ENCODE data around the gene ARG2. TPM values are rescaled to one million over a fixed set of nuclear protein-coding genes. Genes with fewer than 3 reads are reported as not detected.
A peak's percentile ranks its signal among the peaks of the same experiment; 100 is the strongest.

The ARG2 gene
- total RNA-seq (2014; rRNA removed; shearing (Covaris generic)) (6.3 and 8.2 TPM in 2 replicates), polyA plus RNA-seq (2016; fragmentation: Nextera tagmentation; extraction: Ambion mirVana) (5.6 and 5.8 TPM in 2 replicates)

- Histone ChIP-seq H3K9me2 (ENCODE audit: insufficient read depth) (no peaks in the 10 kb centered on the region), H2AFZ (peak within 1 kb of the TSS; percentile 96), H4K20me1 (ENCODE audit: insufficient read depth) (no peaks in the 10 kb centered on the region), H3K4me3 (peak within 1 kb of the TSS; percentile 82), H3K9me3 (ENCODE audit: low read depth) (no peaks in the 10 kb centered on the region), H3K9ac (peak within 1 kb of the TSS; percentile 77), H3K36me3 (ENCODE audit: low read depth) (no peaks in the 10 kb centered on the region), H3K27me3 (replicated peaks; ENCODE audit: insufficient read depth) (no peaks in the 10 kb centered on the region), H3K4me2 (ENCODE audit: unreplicated experiment) (peak within 1 kb of the TSS; percentile 93), H3F3A (ENCODE audit: insufficient read depth) (peaks cover 30% of the 10 kb centered on the region), H3K27ac (peak within 1 kb of the TSS; percentile 63), H3K79me2 (ENCODE audit: insufficient read depth) (no peaks in the 10 kb centered on the region), H3K4me1 (ENCODE audit: insufficient read depth) (peaks cover 17% of the 10 kb centered on the region)
- WGBS, 2 experiments (ENCODE audit: low coverage in 1 of 2, low lambda C conversion rate in 2 of 2, missing lambda C conversion rate in 2 of 2): 2 to 3% methylated on average over 46 to 59 of the region's 62 CpGs
- no peak for TF ChIP-seq EZH2 (IDR thresholded peaks at IDR 0.05; ENCODE audit: insufficient read depth, poor library complexity, severe bottlenecking)
- peak; percentile 99 for DNase-seq
- in situ Hi-C loops (cut with MboI): no loop called here
Observed at GRCh38 chr14:67619446-67620216, at the start of gene ARG2. ARG2 (plus strand) TSS chr14:67619920; CDS start chr14:67619978, 58 bp downstream.

- no peaks in the 10 kb centered on the region for H3K36me3 ChIP-seq (ENCODE audit: low read depth)
- H3K9me2 ChIP-seq (ENCODE audit: insufficient read depth): no peaks in the 10 kb centered on the region
- H3K4me1 ChIP-seq (ENCODE audit: insufficient read depth): no peaks in the 10 kb centered on the region
- H3K4me2 ChIP-seq (ENCODE audit: unreplicated experiment): no peak overlapping the region
- DNase-seq: no peak
- WGBS, 2 experiments (ENCODE audit: low coverage in 1 of 2, low lambda C conversion rate in 2 of 2, missing lambda C conversion rate in 2 of 2): 83 to 88% methylated on average over 7 of the region's 7 CpGs
- H4K20me1 ChIP-seq (ENCODE audit: insufficient read depth): no peaks in the 10 kb centered on the region
- H3K79me2 ChIP-seq (ENCODE audit: insufficient read depth): no peaks in the 10 kb centered on the region
- no peak overlapping the region for H2AFZ ChIP-seq
- no peak overlapping the region for H3K9ac ChIP-seq
- no peaks in the 10 kb centered on the region for H3K9me3 ChIP-seq (ENCODE audit: low read depth)
- H3K27ac ChIP-seq: no peak overlapping the region
- TF ChIP-seq EZH2phosphoT487 (IDR thresholded peaks at IDR 0.05; ENCODE audit: insufficient read depth, low read depth): no peak
- no peak for TF ChIP-seq EZH2 (IDR thresholded peaks at IDR 0.05; ENCODE audit: insufficient read depth, poor library complexity, severe bottlenecking)
- in situ Hi-C loops (cut with MboI): no loop called here
- H3F3A ChIP-seq (ENCODE audit: insufficient read depth): no peaks in the 10 kb centered on the region
- no peaks in the 10 kb centered on the region; the same call in 1 of the 2 replicates for H3K27me3 ChIP-seq (replicated peaks; ENCODE audit: insufficient read depth)
- no peak overlapping the region for H3K4me3 ChIP-seq
Observed at GRCh38 chr14:67570453-67570852, 49.3 kb upstream of the ARG2 start.

GRCh38 chr14:67571275-67571990, 48.3 kb upstream of the ARG2 start:
- Histone ChIP-seq H3K4me3 (no peak overlapping the region), H3K79me2 (ENCODE audit: insufficient read depth) (no peaks in the 10 kb centered on the region), H3K36me3 (ENCODE audit: low read depth) (no peaks in the 10 kb centered on the region), H3K27me3 (replicated peaks; ENCODE audit: insufficient read depth) (no peaks in the 10 kb centered on the region; the same call in 1 of the 2 replicates), H3F3A (ENCODE audit: insufficient read depth) (no peaks in the 10 kb centered on the region), H3K9me3 (ENCODE audit: low read depth) (no peaks in the 10 kb centered on the region), H3K4me2 (ENCODE audit: unreplicated experiment) (no peak overlapping the region), H3K4me1 (ENCODE audit: insufficient read depth) (no peaks in the 10 kb centered on the region), H2AFZ (no peak overlapping the region), H3K27ac (no peak overlapping the region), H4K20me1 (ENCODE audit: insufficient read depth) (no peaks in the 10 kb centered on the region), H3K9me2 (ENCODE audit: insufficient read depth) (no peaks in the 10 kb centered on the region), H3K9ac (no peak overlapping the region)
- peak; percentile 72 for DNase-seq
- no peak for TF ChIP-seq EZH2phosphoT487 (IDR thresholded peaks at IDR 0.05; ENCODE audit: insufficient read depth, low read depth)
- no peak for TF ChIP-seq EZH2 (IDR thresholded peaks at IDR 0.05; ENCODE audit: insufficient read depth, poor library complexity, severe bottlenecking)
- in situ Hi-C loops (cut with MboI): no loop called here
- 33 to 36% methylated on average over 13 to 14 of the region's 14 CpGs for WGBS, 2 experiments (ENCODE audit: low coverage in 1 of 2, low lambda C conversion rate in 2 of 2, missing lambda C conversion rate in 2 of 2)

GRCh38 chr14:67571991-67572323, 47.8 kb upstream of the ARG2 start:
- Histone ChIP-seq H3K4me2 (ENCODE audit: unreplicated experiment) (no peak overlapping the region), H3K9me3 (ENCODE audit: low read depth) (no peaks in the 10 kb centered on the region), H3K79me2 (ENCODE audit: insufficient read depth) (no peaks in the 10 kb centered on the region), H2AFZ (no peak overlapping the region), H3K27ac (no peak overlapping the region), H3K4me3 (no peak overlapping the region), H3K27me3 (replicated peaks; ENCODE audit: insufficient read depth) (no peaks in the 10 kb centered on the region; the same call in 1 of the 2 replicates), H3K36me3 (ENCODE audit: low read depth) (no peaks in the 10 kb centered on the region), H3K4me1 (ENCODE audit: insufficient read depth) (no peaks in the 10 kb centered on the region), H3F3A (ENCODE audit: insufficient read depth) (no peaks in the 10 kb centered on the region), H3K9ac (no peak overlapping the region), H3K9me2 (ENCODE audit: insufficient read depth) (no peaks in the 10 kb centered on the region), H4K20me1 (ENCODE audit: insufficient read depth) (no peaks in the 10 kb centered on the region)
- TF ChIP-seq EZH2 (IDR thresholded peaks at IDR 0.05; ENCODE audit: insufficient read depth, poor library complexity, severe bottlenecking) (no peak), EZH2phosphoT487 (IDR thresholded peaks at IDR 0.05; ENCODE audit: insufficient read depth, low read depth) (no peak)
- 62 to 67% methylated on average over 13 to 16 of the region's 19 CpGs for WGBS, 2 experiments (ENCODE audit: low coverage in 1 of 2, low lambda C conversion rate in 2 of 2, missing lambda C conversion rate in 2 of 2)
- no peak for DNase-seq
- in situ Hi-C loops (cut with MboI): no loop called here
